HEK293 (cell line): Measurements from ENCODE around the gene NEU1.

ENCODE experiments used
- CTCF ChIA-PET: fragments of 350-600 bp; formaldehyde crosslinking; extraction: SDS; loops from one replicate; lab custom pipeline; 2021; ENCODE audit warnings: antibody characterized with exemption; lab: Yijun Ruan, JAX
- POLR2A ChIA-PET: fragments of 300-600 bp; formaldehyde crosslinking; extraction: SDS; loops from one replicate; lab custom pipeline; 2020; ENCODE audit warnings: antibody characterized with exemption, inconsistent platforms; lab: Yijun Ruan, JAX
- H3K27ac ChIP-seq: fragments of 200-500 bp; sonication (Bioruptor generic); 2 replicates; pipeline ENCODE4 v1.5.1; 2014; ENCODE audit warnings: low read depth, low read length, control low read depth, inconsistent platforms; ENCODE audit errors: extremely low read depth
- H3K36me3 ChIP-seq, 2 experiments: fragments of 200-500 bp in 1 of 2; sonication (Bioruptor generic) in 1 of 2; 1 replicate in 1 of 2; 2 replicates in 1 of 2; pipeline ENCODE4 v1.5.1; 2014 to 2017; ENCODE audit warnings: inconsistent platforms in 2 of 2, low read length in 2 of 2; ENCODE audit not compliant: control insufficient read depth in 2 of 2, insufficient read depth in 1 of 2
- H3K4me1 ChIP-seq: fragments of 200-500 bp; sonication (Bioruptor generic); 2 replicates; pipeline ENCODE4 v1.5.1; 2014; ENCODE audit warnings: mild to moderate bottlenecking, low read length, inconsistent platforms; ENCODE audit not compliant: control insufficient read depth, insufficient read depth
- H3K4me3 ChIP-seq: 2 replicates; pipeline ENCODE4 v1.5.1; 2011; ENCODE audit warnings: low read depth, mild to moderate bottlenecking, control low read depth, low read length, moderate library complexity
- H3K9me3 ChIP-seq: fragments of 200-500 bp; sonication (Bioruptor generic); 2 replicates; pipeline ENCODE4 v1.5.1; 2014; ENCODE audit warnings: low read depth, low read length, inconsistent platforms; ENCODE audit not compliant: control insufficient read depth, insufficient read depth
- GLIS2 ChIP-seq: fragments of 450-650 bp; formaldehyde crosslinking; IDR thresholded peaks from 2 replicates; pipeline ENCODE4 v1.5.1; 2016; ENCODE audit warnings: missing biosample characterization, missing genetic modification characterization
- KLF1 ChIP-seq: fragments of 450-650 bp; formaldehyde crosslinking; IDR thresholded peaks from 2 replicates; pipeline ENCODE4 v1.5.1; 2016; ENCODE audit warnings: missing biosample characterization, missing genetic modification characterization
- PRDM1 ChIP-seq: fragments of 450-650 bp; formaldehyde crosslinking; IDR thresholded peaks from 2 replicates; pipeline ENCODE4; 2016; ENCODE audit warnings: missing biosample characterization, missing genetic modification characterization
- SP2 ChIP-seq: fragments of 450-650 bp; formaldehyde crosslinking; IDR thresholded peaks from 2 replicates; pipeline ENCODE4 v1.5.1; 2016; ENCODE audit warnings: missing biosample characterization, missing genetic modification characterization
- ZBTB17 ChIP-seq: fragments of 450-650 bp; formaldehyde crosslinking; IDR thresholded peaks from 2 replicates; pipeline ENCODE4 v1.5.1; 2016; ENCODE audit warnings: missing biosample characterization, missing genetic modification characterization
- ZBTB20 ChIP-seq: fragments of 450-650 bp; formaldehyde crosslinking; IDR thresholded peaks from 2 replicates; pipeline ENCODE4 v1.5.1; 2016; ENCODE audit warnings: missing biosample characterization, missing genetic modification characterization
- ZNF202 ChIP-seq: fragments of 450-650 bp; formaldehyde crosslinking; IDR thresholded peaks from 2 replicates; pipeline ENCODE4 v1.5.1; 2016; ENCODE audit warnings: missing biosample characterization, missing genetic modification characterization, borderline replicate concordance
- ZNF223 ChIP-seq: fragments of 450-650 bp; formaldehyde crosslinking; IDR thresholded peaks from 2 replicates; pipeline ENCODE4 v1.5.1; 2016; ENCODE audit warnings: missing biosample characterization, missing genetic modification characterization
- ZNF600 ChIP-seq: fragments of 450-650 bp; formaldehyde crosslinking; IDR thresholded peaks from 2 replicates; pipeline ENCODE4 v1.5.1; 2016; ENCODE audit warnings: missing biosample characterization, missing genetic modification characterization
- ZNF785 ChIP-seq: fragments of 450-650 bp; formaldehyde crosslinking; IDR thresholded peaks from 2 replicates; pipeline ENCODE4 v1.5.1; 2016; ENCODE audit warnings: missing biosample characterization, missing genetic modification characterization
- TF ChIP-seq, protein P1 (sequence below): fragments of 450-650 bp; formaldehyde crosslinking; IDR thresholded peaks from 2 replicates; pipeline ENCODE4 v1.5.1; 2016; ENCODE audit warnings: missing biosample characterization, missing genetic modification characterization
- TF ChIP-seq, protein P2 (sequence below): fragments of 450-650 bp; formaldehyde crosslinking; IDR thresholded peaks from 2 replicates; pipeline ENCODE4 v1.5.0; 2017; ENCODE audit warnings: missing biosample characterization, missing genetic modification characterization, borderline replicate concordance

NEU1 gene

DNA sequence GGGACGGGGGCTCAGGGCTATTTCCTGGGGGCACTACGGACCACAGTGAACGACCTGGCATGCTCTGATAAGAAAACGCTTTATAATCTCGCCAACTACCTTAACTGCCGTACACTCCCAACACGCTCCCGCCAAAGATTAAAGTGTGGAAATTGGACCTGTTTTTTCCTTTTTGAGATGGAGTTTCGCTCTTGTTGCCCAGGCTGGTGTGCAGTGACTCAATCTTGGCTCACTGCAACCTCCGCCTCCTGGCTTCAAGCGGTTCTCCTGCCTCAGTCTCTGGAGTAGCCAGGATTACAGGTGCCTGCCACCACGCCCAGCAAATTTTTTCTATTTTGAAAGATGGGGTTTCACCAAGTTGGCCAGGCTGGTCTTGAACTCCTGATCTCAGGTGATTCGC lies 16.5 kb upstream of the NEU1 start:
- Histone ChIP-seq H3K27ac (no peak overlapping the region), H3K9me3 (no peaks in the 10 kb centered on the region)
- CTCF ChIA-PET, result no interaction called here
- no peak for TF ChIP-seq PRDM1 (tag by site-specific recombination)
- TF ChIP-seq, all 188 proteins: peak for 0
- Histone ChIP-seq H3K36me3 (peaks cover 26 to 45% of the 10 kb centered on the region in 2 experiments), H3K4me1 (no peaks in the 10 kb centered on the region; the same call in 1 of the 2 replicates), H3K4me3 (no peak overlapping the region)
- POLR2A ChIA-PET, result interaction anchor here (1.0 kb wide), 1 partner anchor 52 kb away, joined by 3 read pairs; the partner anchor contains the start of gene HSPA1B

DNA sequence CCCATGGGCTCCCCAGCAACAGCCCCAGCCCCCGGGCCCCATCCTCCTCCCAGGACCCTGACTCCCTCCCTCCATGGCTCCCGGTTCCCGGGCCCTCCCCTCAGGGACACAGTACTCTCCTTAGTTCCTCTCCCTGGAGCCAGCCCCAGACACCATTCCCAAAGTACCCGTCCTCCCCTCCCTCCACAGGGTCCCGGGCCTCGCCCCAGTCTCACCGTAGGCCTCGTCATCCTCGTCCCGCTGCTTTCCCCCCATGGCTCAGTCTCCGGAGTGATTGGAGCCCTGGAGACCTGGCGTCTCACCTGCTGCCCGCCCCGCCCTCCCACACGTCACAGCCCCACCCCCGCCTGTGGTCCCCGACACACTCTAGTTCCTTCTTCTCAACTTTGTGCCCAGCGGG lies 16.1 kb upstream of the NEU1 start, which contains the start of gene SLC44A4:
SLC44A4 (minus strand) TSS at position 272 of the 400 bp plus-strand sequence; CDS start at position 255, 17 bp downstream.
- H3K4me1 ChIP-seq, result no peaks in the 10 kb centered on the region; the same call in 1 of the 2 replicates
- H3K9me3 ChIP-seq, result no peaks in the 10 kb centered on the region
- H3K36me3 ChIP-seq, result peaks cover 22 to 41% of the 10 kb centered on the region in 2 experiments
- no peak within 1 kb of the TSS for H3K27ac ChIP-seq
- TF ChIP-seq ZBTB20, result peak; percentile 39; the same call in 1 of the 2 replicates
- TF ChIP-seq ZNF785 (tag by site-specific recombination), result no peak
- no peak for TF ChIP-seq ZNF202
- TF ChIP-seq, all 188 proteins: peak for 1
- H3K4me3 ChIP-seq, result no peak within 1 kb of the TSS
- ChIA-PET POLR2A (interaction anchor here (1.0 kb wide), 1 partner anchor 51 kb away, joined by 3 read pairs; the partner anchor contains the start of gene HSPA1B), CTCF (no interaction called here)

DNA sequence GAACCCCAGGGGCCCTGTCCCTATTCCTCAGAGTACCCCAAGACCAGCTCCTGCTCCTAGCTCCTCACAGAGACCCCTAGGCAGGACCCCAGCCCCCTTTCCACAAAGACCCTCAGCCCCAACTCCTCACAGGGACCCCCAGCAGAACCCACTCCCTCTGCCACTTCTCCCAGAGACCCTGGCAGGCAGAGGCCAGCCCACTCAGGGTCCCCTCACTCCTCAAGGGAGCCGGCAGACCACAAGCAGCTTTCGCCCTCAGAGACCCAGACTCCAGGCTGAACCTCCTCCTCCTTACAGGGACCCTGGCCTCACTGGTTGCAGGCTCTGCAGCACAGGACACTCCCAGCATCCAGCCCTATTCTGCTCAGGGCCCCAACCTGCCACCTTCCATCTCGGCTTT lies 15.6 kb upstream of the NEU1 start:
- ChIA-PET CTCF (interaction anchor here (0.8 kb wide), 1 partner anchor 9 kb away, joined by 3 read pairs; no protein-coding TSS in a partner anchor), POLR2A (interaction anchor here (1.0 kb wide), 1 partner anchor 51 kb away, joined by 3 read pairs; the partner anchor contains the start of gene HSPA1B)
- no peak overlapping the region for H3K27ac ChIP-seq
- H3K4me3 ChIP-seq, result no peak overlapping the region
- H3K36me3 ChIP-seq, result peaks cover 22 to 36% of the 10 kb centered on the region in 2 experiments
- no peaks in the 10 kb centered on the region; the same call in 1 of the 2 replicates for H3K4me1 ChIP-seq
- no peaks in the 10 kb centered on the region for H3K9me3 ChIP-seq
- TF ChIP-seq ZNF223 (tag by site-specific recombination) (no peak), ZNF600 (tag by site-specific recombination) (peak; percentile 43; the same call in 1 of the 2 replicates), KLF1 (tag by site-specific recombination) (no peak)

DNA sequence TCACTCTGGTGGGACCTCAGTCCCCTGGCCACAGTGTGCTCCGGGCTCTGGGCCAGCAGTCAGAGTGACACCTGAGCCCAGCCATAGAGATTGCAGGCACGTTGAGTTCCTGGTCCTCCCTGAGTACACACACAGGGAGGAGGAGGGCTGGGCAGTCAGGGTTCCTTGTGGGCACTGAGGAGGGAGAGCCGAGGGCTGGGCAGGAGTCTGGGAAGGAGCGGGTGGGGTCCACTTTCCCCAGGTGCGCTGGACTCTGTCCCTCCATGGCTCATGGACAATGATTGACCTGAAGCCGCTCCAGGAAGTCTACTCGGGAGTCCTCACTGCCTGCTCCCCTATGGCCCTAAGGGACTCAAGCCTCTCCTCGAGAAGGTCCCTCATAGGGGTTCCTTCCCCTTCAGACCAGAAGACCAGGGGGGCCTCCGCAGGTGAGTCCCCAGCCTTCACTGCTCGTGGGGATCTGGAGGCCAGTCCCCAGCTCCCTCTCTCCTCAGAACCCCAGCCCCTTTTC lies 15.1 kb upstream of the NEU1 start:
- ChIA-PET POLR2A (interaction anchor here (0.8 kb wide), 1 partner anchor 50 kb away, joined by 3 read pairs; the partner anchor contains the start of gene HSPA1B), CTCF (interaction anchor here (0.6 to 0.8 kb wide), 2 partner anchors 10 to 65 kb away, joined by 3 read pairs; no protein-coding TSS in a partner anchor)
- Histone ChIP-seq H3K36me3 (peaks cover 18 to 31% of the 10 kb centered on the region in 2 experiments), H3K4me3 (no peak overlapping the region), H3K4me1 (no peaks in the 10 kb centered on the region; the same call in 1 of the 2 replicates), H3K27ac (no peak overlapping the region), H3K9me3 (no peaks in the 10 kb centered on the region)
- peak; percentile 45 for TF ChIP-seq SP2
- TF ChIP-seq, protein P1, sequence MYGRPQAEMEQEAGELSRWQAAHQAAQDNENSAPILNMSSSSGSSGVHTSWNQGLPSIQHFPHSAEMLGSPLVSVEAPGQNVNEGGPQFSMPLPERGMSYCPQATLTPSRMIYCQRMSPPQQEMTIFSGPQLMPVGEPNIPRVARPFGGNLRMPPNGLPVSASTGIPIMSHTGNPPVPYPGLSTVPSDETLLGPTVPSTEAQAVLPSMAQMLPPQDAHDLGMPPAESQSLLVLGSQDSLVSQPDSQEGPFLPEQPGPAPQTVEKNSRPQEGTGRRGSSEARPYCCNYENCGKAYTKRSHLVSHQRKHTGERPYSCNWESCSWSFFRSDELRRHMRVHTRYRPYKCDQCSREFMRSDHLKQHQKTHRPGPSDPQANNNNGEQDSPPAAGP (tag by site-specific recombination), result 0 out of 2 replicates have a peak, but pooled peaks have one; percentile 65
- TF ChIP-seq, protein P2, sequence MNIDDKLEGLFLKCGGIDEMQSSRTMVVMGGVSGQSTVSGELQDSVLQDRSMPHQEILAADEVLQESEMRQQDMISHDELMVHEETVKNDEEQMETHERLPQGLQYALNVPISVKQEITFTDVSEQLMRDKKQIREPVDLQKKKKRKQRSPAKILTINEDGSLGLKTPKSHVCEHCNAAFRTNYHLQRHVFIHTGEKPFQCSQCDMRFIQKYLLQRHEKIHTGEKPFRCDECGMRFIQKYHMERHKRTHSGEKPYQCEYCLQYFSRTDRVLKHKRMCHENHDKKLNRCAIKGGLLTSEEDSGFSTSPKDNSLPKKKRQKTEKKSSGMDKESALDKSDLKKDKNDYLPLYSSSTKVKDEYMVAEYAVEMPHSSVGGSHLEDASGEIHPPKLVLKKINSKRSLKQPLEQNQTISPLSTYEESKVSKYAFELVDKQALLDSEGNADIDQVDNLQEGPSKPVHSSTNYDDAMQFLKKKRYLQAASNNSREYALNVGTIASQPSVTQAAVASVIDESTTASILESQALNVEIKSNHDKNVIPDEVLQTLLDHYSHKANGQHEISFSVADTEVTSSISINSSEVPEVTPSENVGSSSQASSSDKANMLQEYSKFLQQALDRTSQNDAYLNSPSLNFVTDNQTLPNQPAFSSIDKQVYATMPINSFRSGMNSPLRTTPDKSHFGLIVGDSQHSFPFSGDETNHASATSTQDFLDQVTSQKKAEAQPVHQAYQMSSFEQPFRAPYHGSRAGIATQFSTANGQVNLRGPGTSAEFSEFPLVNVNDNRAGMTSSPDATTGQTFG, result no peak
- peak; percentile 40; the same call in 1 of the 2 replicates for TF ChIP-seq ZBTB17 (tag by site-specific recombination)
- no peak for TF ChIP-seq GLIS2 (tag by site-specific recombination)
